ENCODE results near the gene H1-8.
"Not testable (repeated sequence)": the region's sequence is repeated elsewhere in the genome, so short reads cannot be mapped to it uniquely, and the experiment has no call there.

H1-8 gene

GRCh38 chr3:129504471-129505100 lies 38.4 kb upstream of the H1-8 start:
- Histone ChIP-seq H3K36me3 (ENCODE audit: insufficient read depth, low read length) (peaks cover 75% of the 10 kb centered on the region), H3K4me3 (ENCODE audit: low read length) (no peak overlapping the region), H3K4me1 (ENCODE audit: insufficient read depth, low read length) (no peaks in the 10 kb centered on the region), H3K27me3 (ENCODE audit: insufficient read depth, low read length) (no peaks in the 10 kb centered on the region), H3K9me3 (ENCODE audit: low read length) (no peaks in the 10 kb centered on the region), H2AFZ (ENCODE audit: low read depth, low read length) (no peak overlapping the region)

- Histone ChIP-seq H3K36me3 (ENCODE audit: insufficient read depth, low read length) (peaks cover 69% of the 10 kb centered on the region), H3K27me3 (ENCODE audit: insufficient read depth, low read length) (no peaks in the 10 kb centered on the region), H3K9me3 (ENCODE audit: low read length) (no peaks in the 10 kb centered on the region), H3K4me3 (ENCODE audit: low read length) (no peak overlapping the region), H2AFZ (ENCODE audit: low read depth, low read length) (no peak overlapping the region), H3K4me1 (ENCODE audit: insufficient read depth, low read length) (no peaks in the 10 kb centered on the region)
These were observed 37.6 kb upstream of the H1-8 start for GRCh38 chr3:129505341-129505740.

GRCh38 chr3:129506231-129506742 lies 36.7 kb upstream of the H1-8 start:
- Histone ChIP-seq H3K36me3 (ENCODE audit: insufficient read depth, low read length) (peaks cover 67% of the 10 kb centered on the region), H3K27me3 (ENCODE audit: insufficient read depth, low read length) (no peaks in the 10 kb centered on the region), H3K4me1 (ENCODE audit: insufficient read depth, low read length) (no peaks in the 10 kb centered on the region), H2AFZ (ENCODE audit: low read depth, low read length) (no peak overlapping the region), H3K4me3 (ENCODE audit: low read length) (no peak overlapping the region), H3K9me3 (ENCODE audit: low read length) (no peaks in the 10 kb centered on the region)

GRCh38 chr3:129507181-129507831 lies 35.7 kb upstream of the H1-8 start:
- H3K36me3 ChIP-seq (ENCODE audit: insufficient read depth, low read length), result peaks cover 67% of the 10 kb centered on the region
- no peaks in the 10 kb centered on the region for H3K4me1 ChIP-seq (ENCODE audit: insufficient read depth, low read length)
- no peaks in the 10 kb centered on the region for H3K9me3 ChIP-seq (ENCODE audit: low read length)
- no peak overlapping the region for H2AFZ ChIP-seq (ENCODE audit: low read depth, low read length)
- H3K27me3 ChIP-seq (ENCODE audit: insufficient read depth, low read length), result no peaks in the 10 kb centered on the region
- H3K4me3 ChIP-seq (ENCODE audit: low read length), result no peak overlapping the region

- H2AFZ ChIP-seq (ENCODE audit: low read depth, low read length), result no peak overlapping the region
- no peaks in the 10 kb centered on the region for H3K27me3 ChIP-seq (ENCODE audit: insufficient read depth, low read length)
- H3K9me3 ChIP-seq (ENCODE audit: low read length), result no peaks in the 10 kb centered on the region
- peaks cover 47% of the 10 kb centered on the region for H3K36me3 ChIP-seq (ENCODE audit: insufficient read depth, low read length)
- no peaks in the 10 kb centered on the region for H3K4me1 ChIP-seq (ENCODE audit: insufficient read depth, low read length)
- H3K4me3 ChIP-seq (ENCODE audit: low read length), result no peak overlapping the region
These were observed 30.4 kb upstream of the H1-8 start for GRCh38 chr3:129512595-129512994.

- H3K9me3 ChIP-seq (ENCODE audit: low read length), result no peaks in the 10 kb centered on the region
- H3K4me3 ChIP-seq (ENCODE audit: low read length), result no peak overlapping the region
- no peak overlapping the region for H2AFZ ChIP-seq (ENCODE audit: low read depth, low read length)
- no peaks in the 10 kb centered on the region for H3K4me1 ChIP-seq (ENCODE audit: insufficient read depth, low read length)
- H3K36me3 ChIP-seq (ENCODE audit: insufficient read depth, low read length), result peaks cover 44% of the 10 kb centered on the region
- no peaks in the 10 kb centered on the region for H3K27me3 ChIP-seq (ENCODE audit: insufficient read depth, low read length)
These were observed 29.3 kb upstream of the H1-8 start for GRCh38 chr3:129513705-129514104.

GRCh38 chr3:129514110-129514509 lies 28.9 kb upstream of the H1-8 start:
- Histone ChIP-seq H3K9me3 (ENCODE audit: low read length) (no peaks in the 10 kb centered on the region), H2AFZ (ENCODE audit: low read depth, low read length) (no peak overlapping the region), H3K4me3 (ENCODE audit: low read length) (no peak overlapping the region), H3K27me3 (ENCODE audit: insufficient read depth, low read length) (no peaks in the 10 kb centered on the region), H3K36me3 (ENCODE audit: insufficient read depth, low read length) (peaks cover 44% of the 10 kb centered on the region), H3K4me1 (ENCODE audit: insufficient read depth, low read length) (no peaks in the 10 kb centered on the region)

- H3K36me3 ChIP-seq (ENCODE audit: insufficient read depth, low read length), result peaks cover 46% of the 10 kb centered on the region
- H2AFZ ChIP-seq (ENCODE audit: low read depth, low read length), result no peak overlapping the region
- H3K9me3 ChIP-seq (ENCODE audit: low read length), result no peaks in the 10 kb centered on the region
- H3K4me3 ChIP-seq (ENCODE audit: low read length), result no peak overlapping the region
- no peaks in the 10 kb centered on the region for H3K4me1 ChIP-seq (ENCODE audit: insufficient read depth, low read length)
- no peaks in the 10 kb centered on the region for H3K27me3 ChIP-seq (ENCODE audit: insufficient read depth, low read length)
These were observed 28.4 kb upstream of the H1-8 start for GRCh38 chr3:129514563-129514962.

GRCh38 chr3:129515108-129515820 lies 27.7 kb upstream of the H1-8 start:
- peaks cover 47% of the 10 kb centered on the region for H3K36me3 ChIP-seq (ENCODE audit: insufficient read depth, low read length)
- not testable (repeated sequence) for H2AFZ ChIP-seq (ENCODE audit: low read depth, low read length); H3K4me1 ChIP-seq (ENCODE audit: insufficient read depth, low read length); H3K27me3 ChIP-seq (ENCODE audit: insufficient read depth, low read length); H3K4me3 ChIP-seq (ENCODE audit: low read length); H3K9me3 ChIP-seq (ENCODE audit: low read length)

GRCh38 chr3:129515821-129516432 lies 27.0 kb upstream of the H1-8 start:
- not testable (repeated sequence) for H3K9me3 ChIP-seq (ENCODE audit: low read length); H3K4me1 ChIP-seq (ENCODE audit: insufficient read depth, low read length); H3K27me3 ChIP-seq (ENCODE audit: insufficient read depth, low read length); H3K4me3 ChIP-seq (ENCODE audit: low read length); H2AFZ ChIP-seq (ENCODE audit: low read depth, low read length)
- H3K36me3 ChIP-seq (ENCODE audit: insufficient read depth, low read length), result peaks cover 44% of the 10 kb centered on the region

GRCh38 chr3:129517516-129517915 lies 25.5 kb upstream of the H1-8 start:
- peaks cover 33% of the 10 kb centered on the region for H3K36me3 ChIP-seq (ENCODE audit: insufficient read depth, low read length)
- peaks cover 10% of the 10 kb centered on the region for H3K4me1 ChIP-seq (ENCODE audit: insufficient read depth, low read length)
- no peaks in the 10 kb centered on the region for H3K9me3 ChIP-seq (ENCODE audit: low read length)
- no peaks in the 10 kb centered on the region for H3K27me3 ChIP-seq (ENCODE audit: insufficient read depth, low read length)
- H3K4me3 ChIP-seq (ENCODE audit: low read length), result no peak overlapping the region
- H2AFZ ChIP-seq (ENCODE audit: low read depth, low read length), result no peak overlapping the region

GRCh38 chr3:129518038-129518561 lies 24.9 kb upstream of the H1-8 start:
- Histone ChIP-seq H3K4me1 (ENCODE audit: insufficient read depth, low read length) (peaks cover 10% of the 10 kb centered on the region), H3K4me3 (ENCODE audit: low read length) (no peak overlapping the region), H3K27me3 (ENCODE audit: insufficient read depth, low read length) (no peaks in the 10 kb centered on the region), H2AFZ (ENCODE audit: low read depth, low read length) (no peak overlapping the region), H3K36me3 (ENCODE audit: insufficient read depth, low read length) (peaks cover 29% of the 10 kb centered on the region), H3K9me3 (ENCODE audit: low read length) (no peaks in the 10 kb centered on the region)

GRCh38 chr3:129518581-129518980 lies 24.4 kb upstream of the H1-8 start:
- H2AFZ ChIP-seq (ENCODE audit: low read depth, low read length), result no peak overlapping the region
- H3K27me3 ChIP-seq (ENCODE audit: insufficient read depth, low read length), result no peaks in the 10 kb centered on the region
- H3K36me3 ChIP-seq (ENCODE audit: insufficient read depth, low read length), result peaks cover 26% of the 10 kb centered on the region
- no peaks in the 10 kb centered on the region for H3K9me3 ChIP-seq (ENCODE audit: low read length)
- H3K4me3 ChIP-seq (ENCODE audit: low read length), result no peak overlapping the region
- H3K4me1 ChIP-seq (ENCODE audit: insufficient read depth, low read length), result peaks cover 10% of the 10 kb centered on the region

Data from neuron (in vitro differentiated cells).